Neural cell (in vitro differentiated cells): ENCODE measurements around the gene DNAJC5. TPM values are rescaled to one million over a fixed set of nuclear protein-coding genes. Genes with fewer than 3 reads are reported as not detected.

Source experiments
- H2AFZ ChIP-seq: fragments of 200-600, 300-800 bp; sonication (generic), shearing (Covaris generic); 2 replicates; pipeline ENCODE4 v1.6.0; 2014; ENCODE audit warnings: low read depth, mild to moderate bottlenecking, antibody characterized with exemption, low read length, moderate library complexity
- H3F3A ChIP-seq: fragments of 200-600 bp; shearing (Covaris generic); 2 replicates; pipeline ENCODE4 v1.6.1; 2016; ENCODE audit warnings: mild to moderate bottlenecking, moderate library complexity, mixed read lengths, antibody characterized with exemption, low read length; ENCODE audit not compliant: insufficient read depth, poor library complexity, severe bottlenecking
- H3K27ac ChIP-seq: fragments of 200-600, 300-800 bp; sonication (generic), shearing (Covaris generic); 2 replicates; pipeline ENCODE4 v1.5.1; 2014; ENCODE audit warnings: mild to moderate bottlenecking, low read length, moderate library complexity
- H3K27me3 ChIP-seq: fragments of 300-800, 200-600 bp; sonication (generic), shearing (Covaris generic); 2 replicates; pipeline ENCODE4 v1.6.0; 2014; ENCODE audit warnings: mild to moderate bottlenecking, low read depth, low read length, moderate library complexity; ENCODE audit not compliant: insufficient read depth
- H3K36me3 ChIP-seq: fragments of 300-800, 200-600 bp; sonication (generic), shearing (Covaris generic); 2 replicates; pipeline ENCODE4 v1.5.1; 2014; ENCODE audit warnings: mild to moderate bottlenecking, antibody characterized with exemption, low read length, moderate library complexity; ENCODE audit not compliant: insufficient read depth
- H3K4me2 ChIP-seq: fragments of 300-800, 200-600 bp; sonication (generic), shearing (Covaris generic); 2 replicates; pipeline ENCODE4 v1.6.0; 2014; ENCODE audit warnings: mild to moderate bottlenecking, low read length
- H3K4me3 ChIP-seq: fragments of 300-800, 200-600 bp; sonication (generic), shearing (Covaris generic); 2 replicates; pipeline ENCODE4 v1.5.1; 2014; ENCODE audit warnings: mild to moderate bottlenecking, low read length, moderate library complexity
- H3K79me2 ChIP-seq: fragments of 200-600 bp; shearing (Covaris generic); replicated peaks from 2 replicates; pipeline ENCODE4 v1.6.0; 2014; ENCODE audit warnings: mild to moderate bottlenecking, low read length, moderate library complexity; ENCODE audit not compliant: insufficient read depth
- H3K9ac ChIP-seq: fragments of 300-800, 200-600 bp; sonication (generic), shearing (Covaris generic); 2 replicates; pipeline ENCODE4 v1.6.1; 2016; ENCODE audit warnings: mild to moderate bottlenecking, low read length, mixed read lengths
- H3K9me2 ChIP-seq: fragments of 200-600 bp; shearing (Covaris generic); 2 replicates; pipeline ENCODE4 v1.6.1; 2016; ENCODE audit warnings: mild to moderate bottlenecking, low read length, mixed read lengths; ENCODE audit not compliant: insufficient read depth
- H3K9me3 ChIP-seq: fragments of 200-600, 300-800 bp; sonication (generic), shearing (Covaris generic); 2 replicates; pipeline ENCODE4 v1.6.1; 2016; ENCODE audit warnings: mild to moderate bottlenecking, mixed run types, low read length, moderate library complexity, mixed read lengths
- H4K20me1 ChIP-seq: fragments of 200-600 bp; shearing (Covaris generic); 2 replicates; pipeline ENCODE4 v1.6.1; 2016; ENCODE audit warnings: mild to moderate bottlenecking, mixed run types; ENCODE audit not compliant: insufficient read depth
- EP300 ChIP-seq: fragments of 450-650 bp; conservative IDR thresholded peaks from 2 replicates; pipeline ENCODE4 v1.6.1; 2014; ENCODE audit warnings: antibody characterized with exemption, mild to moderate bottlenecking, moderate library complexity; ENCODE audit not compliant: poor library complexity, severe bottlenecking
- EZH2 ChIP-seq: fragments of 200-600, 300-800 bp; shearing (Covaris generic), sonication (generic); IDR thresholded peaks from 2 replicates; pipeline ENCODE4 v1.6.1; 2014; ENCODE audit warnings: antibody characterized with exemption, low read length, borderline replicate concordance, mild to moderate bottlenecking; ENCODE audit not compliant: insufficient read depth, poor library complexity, severe bottlenecking
- MXI1 ChIP-seq: fragments of 450-650 bp; conservative IDR thresholded peaks from 2 replicates; pipeline ENCODE4 v1.6.1; 2014; ENCODE audit warnings: antibody characterized with exemption, mild to moderate bottlenecking; ENCODE audit not compliant: poor library complexity, severe bottlenecking
- POLR2AphosphoS5 ChIP-seq: IDR thresholded peaks from 2 replicates; pipeline ENCODE4 v1.6.1; 2012
- RAD21 ChIP-seq: fragments of 450-650 bp; conservative IDR thresholded peaks from 2 replicates; pipeline ENCODE4 v1.6.1; 2014; ENCODE audit warnings: antibody characterized with exemption, mild to moderate bottlenecking, moderate library complexity
- SMC3 ChIP-seq: fragments of 450-650 bp; conservative IDR thresholded peaks from 2 replicates; pipeline ENCODE4 v1.6.1; 2014; ENCODE audit warnings: antibody characterized with exemption, mild to moderate bottlenecking, moderate library complexity; ENCODE audit not compliant: poor library complexity
- TAF1 ChIP-seq: IDR thresholded peaks from 2 replicates; pipeline ENCODE4 v1.6.1; 2012; ENCODE audit warnings: low read depth
- polyA plus RNA-seq: library from polyadenylated mRNA; depleted of rRNA; stranded (reverse); fragments of >200 nt; gene quantifications from 2 replicates; pipeline ENCODE4 v1.2.3, GENCODE V29; 2014
- TF ChIP-seq, protein P1 (sequence below): IDR thresholded peaks from 2 replicates; pipeline ENCODE4 v1.6.1; 2012; ENCODE audit warnings: borderline replicate concordance
- TF ChIP-seq, protein P2 (sequence below): fragments of 450-650 bp; IDR thresholded peaks from 2 replicates; pipeline ENCODE4 v1.5.1; 2014; ENCODE audit warnings: antibody characterized with exemption, mild to moderate bottlenecking, moderate library complexity; ENCODE audit not compliant: poor library complexity, severe bottlenecking

The DNAJC5 gene
- polyA plus RNA-seq, 1 donor from 2014 or later, result 82.8 TPM

DNA sequence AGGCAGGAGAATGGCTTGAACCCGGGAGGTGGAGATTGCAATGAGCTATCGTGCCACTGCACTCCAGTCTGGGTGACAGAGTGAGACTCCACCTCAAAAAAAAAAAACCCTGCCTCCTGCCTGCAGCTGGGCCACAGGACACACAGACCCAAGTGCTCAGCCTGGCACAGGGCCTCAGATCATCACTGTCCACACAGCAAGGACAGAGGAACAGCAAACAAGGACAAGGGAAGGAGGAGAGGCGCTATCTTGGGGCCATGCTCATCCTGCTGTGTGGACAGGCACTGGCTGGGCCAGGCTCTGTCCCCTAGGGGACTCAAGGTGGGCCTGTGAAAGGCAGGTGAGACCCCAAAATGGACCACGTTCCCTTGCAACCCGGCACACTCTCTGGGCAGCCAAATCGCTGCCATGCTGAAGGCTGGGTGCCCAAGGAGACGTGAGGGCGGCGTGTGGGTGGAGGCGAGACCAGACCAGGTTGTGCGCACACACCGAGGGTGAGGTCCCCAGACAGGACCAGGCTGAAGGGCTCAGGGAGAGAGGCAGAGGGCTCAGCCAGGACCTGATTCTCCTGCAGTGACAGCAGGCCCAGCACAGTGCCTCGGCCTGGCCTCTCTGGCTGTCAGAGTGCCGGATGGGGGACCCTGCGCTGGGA is 52.2 kb downstream of the DNAJC5 start:
- H3K9me3 ChIP-seq, result no peaks in the 10 kb centered on the region
- H4K20me1 ChIP-seq, result no peaks in the 10 kb centered on the region
- TF ChIP-seq RAD21, result no peak
- TF ChIP-seq, protein P1, sequence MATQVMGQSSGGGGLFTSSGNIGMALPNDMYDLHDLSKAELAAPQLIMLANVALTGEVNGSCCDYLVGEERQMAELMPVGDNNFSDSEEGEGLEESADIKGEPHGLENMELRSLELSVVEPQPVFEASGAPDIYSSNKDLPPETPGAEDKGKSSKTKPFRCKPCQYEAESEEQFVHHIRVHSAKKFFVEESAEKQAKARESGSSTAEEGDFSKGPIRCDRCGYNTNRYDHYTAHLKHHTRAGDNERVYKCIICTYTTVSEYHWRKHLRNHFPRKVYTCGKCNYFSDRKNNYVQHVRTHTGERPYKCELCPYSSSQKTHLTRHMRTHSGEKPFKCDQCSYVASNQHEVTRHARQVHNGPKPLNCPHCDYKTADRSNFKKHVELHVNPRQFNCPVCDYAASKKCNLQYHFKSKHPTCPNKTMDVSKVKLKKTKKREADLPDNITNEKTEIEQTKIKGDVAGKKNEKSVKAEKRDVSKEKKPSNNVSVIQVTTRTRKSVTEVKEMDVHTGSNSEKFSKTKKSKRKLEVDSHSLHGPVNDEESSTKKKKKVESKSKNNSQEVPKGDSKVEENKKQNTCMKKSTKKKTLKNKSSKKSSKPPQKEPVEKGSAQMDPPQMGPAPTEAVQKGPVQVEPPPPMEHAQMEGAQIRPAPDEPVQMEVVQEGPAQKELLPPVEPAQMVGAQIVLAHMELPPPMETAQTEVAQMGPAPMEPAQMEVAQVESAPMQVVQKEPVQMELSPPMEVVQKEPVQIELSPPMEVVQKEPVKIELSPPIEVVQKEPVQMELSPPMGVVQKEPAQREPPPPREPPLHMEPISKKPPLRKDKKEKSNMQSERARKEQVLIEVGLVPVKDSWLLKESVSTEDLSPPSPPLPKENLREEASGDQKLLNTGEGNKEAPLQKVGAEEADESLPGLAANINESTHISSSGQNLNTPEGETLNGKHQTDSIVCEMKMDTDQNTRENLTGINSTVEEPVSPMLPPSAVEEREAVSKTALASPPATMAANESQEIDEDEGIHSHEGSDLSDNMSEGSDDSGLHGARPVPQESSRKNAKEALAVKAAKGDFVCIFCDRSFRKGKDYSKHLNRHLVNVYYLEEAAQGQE, result no peak
- no peak for TF ChIP-seq TAF1
- TF ChIP-seq EZH2, result no peak
- no peak for TF ChIP-seq POLR2AphosphoS5
- no peak for TF ChIP-seq MXI1
- TF ChIP-seq EP300, result no peak
- TF ChIP-seq SMC3, result no peak
- TF ChIP-seq, protein P2, sequence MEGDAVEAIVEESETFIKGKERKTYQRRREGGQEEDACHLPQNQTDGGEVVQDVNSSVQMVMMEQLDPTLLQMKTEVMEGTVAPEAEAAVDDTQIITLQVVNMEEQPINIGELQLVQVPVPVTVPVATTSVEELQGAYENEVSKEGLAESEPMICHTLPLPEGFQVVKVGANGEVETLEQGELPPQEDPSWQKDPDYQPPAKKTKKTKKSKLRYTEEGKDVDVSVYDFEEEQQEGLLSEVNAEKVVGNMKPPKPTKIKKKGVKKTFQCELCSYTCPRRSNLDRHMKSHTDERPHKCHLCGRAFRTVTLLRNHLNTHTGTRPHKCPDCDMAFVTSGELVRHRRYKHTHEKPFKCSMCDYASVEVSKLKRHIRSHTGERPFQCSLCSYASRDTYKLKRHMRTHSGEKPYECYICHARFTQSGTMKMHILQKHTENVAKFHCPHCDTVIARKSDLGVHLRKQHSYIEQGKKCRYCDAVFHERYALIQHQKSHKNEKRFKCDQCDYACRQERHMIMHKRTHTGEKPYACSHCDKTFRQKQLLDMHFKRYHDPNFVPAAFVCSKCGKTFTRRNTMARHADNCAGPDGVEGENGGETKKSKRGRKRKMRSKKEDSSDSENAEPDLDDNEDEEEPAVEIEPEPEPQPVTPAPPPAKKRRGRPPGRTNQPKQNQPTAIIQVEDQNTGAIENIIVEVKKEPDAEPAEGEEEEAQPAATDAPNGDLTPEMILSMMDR, result no peak
- H3K4me2 ChIP-seq, result no peak overlapping the region
- no peak overlapping the region for H3K4me3 ChIP-seq
- peaks cover 36% of the 10 kb centered on the region for H3K79me2 ChIP-seq
- no peak overlapping the region for H2AFZ ChIP-seq
- no peaks in the 10 kb centered on the region for H3F3A ChIP-seq
- H3K9me2 ChIP-seq, result no peaks in the 10 kb centered on the region
- no peaks in the 10 kb centered on the region for H3K27me3 ChIP-seq
- no peaks in the 10 kb centered on the region for H3K36me3 ChIP-seq
- H3K9ac ChIP-seq, result no peak overlapping the region
- H3K27ac ChIP-seq, result no peak overlapping the region

DNA sequence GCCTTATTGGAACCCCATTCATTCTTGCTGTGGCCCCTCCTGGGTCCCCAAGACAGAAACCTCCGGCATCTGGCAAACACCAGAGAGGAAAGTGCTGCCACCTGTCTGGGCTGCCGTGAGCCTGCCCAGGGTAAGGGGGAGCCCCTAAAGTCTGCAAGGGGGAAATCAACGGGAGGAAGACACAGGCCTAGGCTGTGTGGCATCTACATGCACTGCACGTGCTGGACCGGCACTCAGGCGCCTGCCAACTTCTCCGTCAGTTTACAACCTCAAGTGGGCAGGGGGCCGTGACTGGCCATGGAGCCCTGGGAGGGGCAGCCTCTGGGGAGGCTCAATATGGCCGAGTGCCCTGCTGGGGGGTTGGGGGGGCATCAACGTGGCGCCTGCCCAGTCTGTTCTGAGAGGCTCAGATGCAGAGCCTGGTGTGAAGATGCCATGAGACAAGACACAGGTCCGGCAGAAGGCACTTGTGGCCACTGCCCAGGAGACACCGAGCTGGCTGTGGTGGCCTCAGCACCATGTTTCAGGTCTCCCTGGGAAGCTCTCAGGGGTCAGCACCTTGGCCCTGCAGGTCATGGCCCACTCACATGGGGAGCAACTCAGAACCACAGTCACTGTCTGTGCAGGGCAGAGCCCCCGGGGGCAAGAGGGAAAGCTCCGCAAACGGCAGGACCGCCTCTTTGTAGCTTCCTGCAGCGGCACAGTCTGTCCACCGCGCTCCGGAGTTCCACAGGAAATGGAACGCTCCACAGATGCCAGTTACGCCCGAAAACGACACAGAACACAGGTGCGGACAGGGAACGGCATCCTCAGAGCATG is 52.9 kb downstream of the DNAJC5 start:
- Histone ChIP-seq H3K9ac (peak overlapping the region; percentile 84), H3K9me2 (no peaks in the 10 kb centered on the region), H2AFZ (no peak overlapping the region), H3K79me2 (peaks cover 43% of the 10 kb centered on the region), H3K27ac (peak overlapping the region; percentile 99), H3K9me3 (no peaks in the 10 kb centered on the region), H3F3A (no peaks in the 10 kb centered on the region), H3K36me3 (no peaks in the 10 kb centered on the region), H4K20me1 (no peaks in the 10 kb centered on the region), H3K4me2 (no peak overlapping the region), H3K27me3 (no peaks in the 10 kb centered on the region), H3K4me3 (no peak overlapping the region)
- no peak for TF ChIP-seq TAF1
- TF ChIP-seq, protein P2, result no peak
